H1 (cell line): Measurements from ENCODE around the gene RRM1. TPM values are rescaled to one million over a fixed set of nuclear protein-coding genes. Genes with fewer than 3 reads are reported as not detected.

Experiments
- CTCF ChIA-PET: fragments of 300-600 bp; sonication (Branson Sonifier 250); formaldehyde crosslinking; loops from one replicate; lab custom pipeline; 2021; ENCODE audit not compliant: partially characterized antibody; lab: Charles Lee
- POLR2A ChIA-PET: fragments of 300-600 bp; sonication (Branson Sonifier 250); formaldehyde crosslinking; loops from one replicate; lab custom pipeline; 2021; ENCODE audit warnings: inconsistent platforms; ENCODE audit not compliant: partially characterized antibody; lab: Charles Lee
- DNase-seq, 2 experiments: peaks; one replicate each; pipeline versions ENCODE4 v3.0.0 to v3.0.0-alpha.2; 2010 to 2022; ENCODE audit warnings: low spot score in 2 of 2, low read depth in 1 of 2, mixed read lengths in 1 of 2
- FAIRE-seq: peaks from 2 replicates; lab custom pipeline; 2011; peaks lifted over from hg19 to GRCh38; lab: Jason Lieb, UNC
- H2AFZ ChIP-seq: 2 replicates; pipeline ENCODE4 v1.8.1; 2012; ENCODE audit warnings: low read length, inconsistent platforms
- H2AK5ac ChIP-seq: 2 replicates; pipeline ENCODE4 v1.6.1; 2013; ENCODE audit warnings: low read depth, low read length
- H2BK120ac ChIP-seq: replicated peaks from 2 replicates; pipeline ENCODE3; 2013; ENCODE audit warnings: low read depth, low read length, inconsistent platforms
- H2BK12ac ChIP-seq: 2 replicates; pipeline ENCODE4 v1.6.1; 2013; ENCODE audit warnings: low read depth, low read length
- H2BK15ac ChIP-seq: 2 replicates; pipeline ENCODE4 v1.6.1; 2013; ENCODE audit warnings: low read length
- H2BK20ac ChIP-seq: 2 replicates; pipeline ENCODE4 v1.6.1; 2013; ENCODE audit warnings: low read length
- H2BK5ac ChIP-seq: 2 replicates; pipeline ENCODE4 v1.6.1; 2013; ENCODE audit warnings: low read depth, low read length
- H3K14ac ChIP-seq: 2 replicates; pipeline ENCODE4 v1.6.1; 2013; ENCODE audit warnings: inconsistent platforms; ENCODE audit not compliant: insufficient read length
- H3K18ac ChIP-seq: 2 replicates; pipeline ENCODE4 v1.6.1; 2013; ENCODE audit warnings: low read length; ENCODE audit errors: extremely low read depth
- H3K23ac ChIP-seq: 2 replicates; pipeline ENCODE4 v1.6.1; 2013; ENCODE audit warnings: inconsistent platforms; ENCODE audit not compliant: insufficient read length
- H3K23me2 ChIP-seq: 2 replicates; pipeline ENCODE4 v1.6.1; 2013; ENCODE audit warnings: low read depth, low read length
- H3K27ac ChIP-seq: 2 replicates; pipeline ENCODE4 v1.6.1; 2011; ENCODE audit warnings: low read depth, low read length, inconsistent platforms
- H3K27me3 ChIP-seq, 4 experiments: replicated peaks in 1 of 4; 1 replicate in 1 of 4; 2 replicates in 3 of 4; pipeline versions ENCODE4 v1.6.1 to v1.8.1; 2011 to 2013; ENCODE audit warnings: low read length in 3 of 4, mild to moderate bottlenecking in 3 of 4, inconsistent platforms in 2 of 4, mixed read lengths in 2 of 4, moderate library complexity in 1 of 4; ENCODE audit not compliant: control insufficient read depth in 3 of 4, insufficient read depth in 3 of 4; ENCODE audit errors: extremely low read depth in 1 of 4
- H3K36me3 ChIP-seq, 4 experiments: 2 replicates each; pipeline versions ENCODE4 v1.6.1 to v1.8.1; 2011 to 2013; ENCODE audit warnings: mild to moderate bottlenecking in 4 of 4, low read length in 3 of 4, moderate library complexity in 2 of 4, control low read depth in 1 of 4, inconsistent platforms in 1 of 4; ENCODE audit not compliant: insufficient read depth in 4 of 4, control insufficient read depth in 2 of 4
- H3K4ac ChIP-seq: replicated peaks from 2 replicates; pipeline ENCODE3; 2013; ENCODE audit warnings: low read length, low read depth, mixed read lengths, inconsistent platforms; ENCODE audit not compliant: insufficient read length
- H3K4me1 ChIP-seq, 4 experiments: replicated peaks in 1 of 4; 1 replicate in 1 of 4; 2 replicates in 3 of 4; pipeline versions ENCODE4 v1.6.1 to v1.8.1; 2011 to 2013; ENCODE audit warnings: low read length in 3 of 4, inconsistent platforms in 2 of 4, mixed read lengths in 1 of 4; ENCODE audit not compliant: insufficient read depth in 4 of 4, control insufficient read depth in 3 of 4
- H3K4me2 ChIP-seq, 2 experiments: 2 replicates each; pipeline versions ENCODE4 v1.6.1 to v1.8.1; 2011 to 2013; ENCODE audit warnings: low read depth in 2 of 2, low read length in 2 of 2, control low read depth in 1 of 2, inconsistent platforms in 1 of 2, mild to moderate bottlenecking in 1 of 2; ENCODE audit not compliant: insufficient read depth in 1 of 2
- H3K4me3 ChIP-seq, 4 experiments: fragments of 200-600, 300-600 bp in 1 of 4; sonication (generic), shearing (Covaris generic), sonication (Bioruptor Twin) in 1 of 4; 2 replicates each; pipeline versions ENCODE4 v1.5.1 to v1.8.1; 2011 to 2016; ENCODE audit warnings: low read length in 4 of 4, low read depth in 3 of 4, control low read depth in 2 of 4, inconsistent platforms in 2 of 4, mild to moderate bottlenecking in 2 of 4, mixed read lengths in 1 of 4, moderate library complexity in 1 of 4; ENCODE audit not compliant: insufficient read depth in 2 of 4; ENCODE audit errors: extremely low read depth in 1 of 4
- H3K56ac ChIP-seq: replicated peaks from 2 replicates; pipeline ENCODE3; 2013; ENCODE audit warnings: low read depth, mild to moderate bottlenecking, mixed read lengths, low read length, inconsistent platforms; ENCODE audit not compliant: insufficient read length
- H3K79me1 ChIP-seq: 2 replicates; pipeline ENCODE4 v1.6.1; 2013; ENCODE audit warnings: low read depth, low read length, control low read depth
- H3K79me2 ChIP-seq, 2 experiments: 2 replicates each; pipeline versions ENCODE4 v1.6.1 to v1.8.1; 2012 to 2013; ENCODE audit warnings: low read length in 2 of 2, mild to moderate bottlenecking in 2 of 2, inconsistent platforms in 1 of 2; ENCODE audit not compliant: insufficient read depth in 2 of 2, control insufficient read depth in 1 of 2
- H3K9ac ChIP-seq, 4 experiments: replicated peaks in 1 of 4; 1 replicate in 1 of 4; 2 replicates in 3 of 4; pipeline versions ENCODE4 v1.6.1 to v1.8.1; 2011 to 2013; ENCODE audit warnings: low read depth in 3 of 4, low read length in 3 of 4, control low read depth in 2 of 4, mild to moderate bottlenecking in 2 of 4, moderate library complexity in 2 of 4, inconsistent platforms in 1 of 4; ENCODE audit errors: extremely low read depth in 1 of 4
- H3K9me3 ChIP-seq, 2 experiments: 2 replicates each; pipeline versions ENCODE4 v1.6.1 to v1.8.1; 2012 to 2013; ENCODE audit warnings: mild to moderate bottlenecking in 2 of 2, moderate library complexity in 2 of 2, control low read depth in 1 of 2, inconsistent platforms in 1 of 2, low read depth in 1 of 2, low read length in 1 of 2, mixed read lengths in 1 of 2; ENCODE audit not compliant: insufficient read depth in 2 of 2
- H4K20me1 ChIP-seq, 2 experiments: replicated peaks in 1 of 2; 2 replicates each; pipeline versions ENCODE3 to v1.8.1; 2011 to 2013; ENCODE audit warnings: inconsistent platforms in 2 of 2, low read length in 2 of 2, mild to moderate bottlenecking in 1 of 2; ENCODE audit not compliant: insufficient read depth in 2 of 2, control insufficient read depth in 1 of 2
- H4K5ac ChIP-seq: 2 replicates; pipeline ENCODE4 v1.6.1; 2013; ENCODE audit warnings: low read length, low read depth, mixed read lengths, inconsistent platforms; ENCODE audit not compliant: insufficient read length
- H4K8ac ChIP-seq: 2 replicates; pipeline ENCODE4 v1.8.0; 2013; ENCODE audit warnings: mild to moderate bottlenecking, moderate library complexity, low read length, inconsistent platforms; ENCODE audit not compliant: insufficient read depth; ENCODE audit errors: extremely low read depth
- H4K91ac ChIP-seq: replicated peaks from 2 replicates; pipeline ENCODE3; 2013; ENCODE audit warnings: low read length, mixed read lengths, inconsistent platforms; ENCODE audit not compliant: insufficient read length
- CHD2 ChIP-seq: IDR thresholded peaks from 2 replicates; pipeline ENCODE4 v1.6.1; 2012; ENCODE audit warnings: low read length, improper control_type of control experiment
- GABPA ChIP-seq: IDR thresholded peaks from 2 replicates; pipeline ENCODE4 v1.6.1; 2011; ENCODE audit warnings: mild to moderate bottlenecking, low read length, moderate library complexity, borderline replicate concordance; ENCODE audit not compliant: insufficient read depth
- RXRA ChIP-seq: IDR thresholded peaks from 2 replicates; pipeline ENCODE4 v1.6.1; 2011; ENCODE audit warnings: low read depth, mild to moderate bottlenecking, low read length, moderate library complexity; ENCODE audit not compliant: insufficient read depth
- TBP ChIP-seq: IDR thresholded peaks from 2 replicates; pipeline ENCODE4 v1.6.1; 2011; ENCODE audit warnings: low read depth, low read length, improper control_type of control experiment
- WGBS, 2 experiments: shearing (Covaris generic) in 1 of 2; methylation state at CpG; one replicate each; pipeline versions ENCODE4 v1.1.6 to v1.1.7; 2013 to 2015; ENCODE audit warnings: low lambda C conversion rate in 2 of 2, mixed read lengths in 2 of 2, inconsistent platforms in 1 of 2, low coverage in 1 of 2, missing lambda C conversion rate in 1 of 2; ENCODE audit not compliant: insufficient replicate concordance in 2 of 2, insufficient coverage in 1 of 2, insufficient read length in 1 of 2; ENCODE audit errors: extremely low coverage in 1 of 2, missing lambda C conversion rate in 1 of 2; 5-methylcytosine and 5-hydroxymethylcytosine counted together
- polyA plus RNA-seq, 7 experiments: library from polyadenylated mRNA; depleted of rRNA in 3 of 7; stranded (reverse) in 5 of 7; unstranded in 2 of 7; fragments of >200 nt in 5 of 7; fragments of 200-250 nt in 2 of 7; gene quantifications; 1 replicate in 5 of 7; 2 replicates in 1 of 7; 4 replicates in 1 of 7; pipeline versions ENCODE4 v1.2.1 to v1.2.3, GENCODE V29; 2011 to 2013; ENCODE audit warnings: missing spikeins in 2 of 7, mixed read lengths in 2 of 7
- total RNA-seq: library from RNA; stranded (reverse); fragmentation: NEBNext Ultra II Directional; extraction: Animal tissue kit (Norgen Biotek cat#: 25700); gene quantifications from 2 replicates; pipeline ENCODE4 v1.2.1, GENCODE V29; 2021

RRM1 gene
- total and polyA plus RNA-seq, 2 of the 8 experiments (the other 6 are each of a cell fraction or from before 2014, with no cell fraction given), result 63.6 to 126 TPM

DNA sequence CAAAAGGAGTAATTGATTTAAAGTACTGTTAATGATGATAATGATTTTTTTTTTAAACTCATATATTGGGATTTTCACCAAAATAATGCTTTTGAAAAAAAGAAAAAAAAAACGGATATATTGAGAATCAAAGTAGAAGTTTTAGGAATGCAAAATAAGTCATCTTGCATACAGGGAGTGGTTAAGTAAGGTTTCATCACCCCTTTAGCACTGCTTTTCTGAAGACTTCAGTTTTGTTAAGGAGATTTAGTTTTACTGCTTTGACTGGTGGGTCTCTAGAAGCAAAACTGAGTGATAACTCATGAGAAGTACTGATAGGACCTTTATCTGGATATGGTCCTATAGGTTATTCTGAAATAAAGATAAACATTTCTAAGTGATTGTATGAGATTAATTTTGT lies 43.9 kb downstream of the RRM1 start:
- H3K27me3 ChIP-seq, result no peaks in the 10 kb centered on the region
- H3K36me3 ChIP-seq, result peaks cover 2 to 52% (median 27%) of the 10 kb centered on the region in 4 experiments; a peak in 7 of 8 replicates
- no peak for TF ChIP-seq CHD2
- TF ChIP-seq TBP, result no peak
- TF ChIP-seq GABPA, result no peak
- no peak for TF ChIP-seq RXRA

More for the DNA sequence above, 43.9 kb downstream of the RRM1 start:
- no peak overlapping the region for H2AK5ac ChIP-seq
- no peak overlapping the region for H4K8ac ChIP-seq
- 100% methylated on average over 1 of the region's 1 CpG; no CpG with 5 or more reads in 1 of the 2 experiments for WGBS, 2 experiments
- no peaks in the 10 kb centered on the region for H3K79me1 ChIP-seq
- no peak overlapping the region for H3K4ac ChIP-seq
- peaks cover 5% of the 10 kb centered on the region in 2 experiments; a peak in 1 of 4 replicates for H3K9me3 ChIP-seq
- H3K14ac ChIP-seq, result no peak overlapping the region
- no peak overlapping the region for H3K23ac ChIP-seq
- no peak overlapping the region for H4K91ac ChIP-seq
- ChIA-PET POLR2A (no interaction called here), CTCF (no interaction called here)
- H2AFZ ChIP-seq, result no peak overlapping the region
- H3K9ac ChIP-seq, result no peak overlapping the region
- H2BK12ac ChIP-seq, result no peak overlapping the region
- no peak overlapping the region for H2BK5ac ChIP-seq
- no peak overlapping the region for H2BK20ac ChIP-seq
- H3K4me2 ChIP-seq, result no peak overlapping the region
- H3K4me1 ChIP-seq, result no peaks in the 10 kb centered on the region
- H3K79me2 ChIP-seq, result no peaks in the 10 kb centered on the region
- no peaks in the 10 kb centered on the region for H3K23me2 ChIP-seq
- FAIRE-seq (no peak), DNase-seq (no peak)
- no peak overlapping the region for H3K4me3 ChIP-seq
- H4K5ac ChIP-seq, result no peak overlapping the region
- H4K20me1 ChIP-seq, result no peaks in the 10 kb centered on the region
- no peak overlapping the region for H3K27ac ChIP-seq
- H2BK120ac ChIP-seq, result no peak overlapping the region
- H3K56ac ChIP-seq, result no peak overlapping the region
- no peak overlapping the region for H2BK15ac ChIP-seq
- H3K18ac ChIP-seq, result no peak overlapping the region
